GM12892 (cell line): ENCODE measurements around the gene ZBTB6.
"Not testable (repeated sequence)": the region's sequence is repeated elsewhere in the genome, so short reads cannot be mapped to it uniquely, and the experiment has no call there.

ENCODE experiments used
- DNase-seq: peaks from one replicate; pipeline ENCODE4 v3.0.0; 2011; ENCODE audit not compliant: insufficient read length
- FAIRE-seq: peaks from 2 replicates; lab custom pipeline; 2011; peaks lifted over from hg19 to GRCh38; lab: Jason Lieb, UNC
- POLR2A ChIP-seq: IDR thresholded peaks from 2 replicates; pipeline ENCODE4 v1.6.1; 2011; ENCODE audit warnings: low read depth, low read length, control low read depth
- POLR2AphosphoS5 ChIP-seq: IDR thresholded peaks from 2 replicates; pipeline ENCODE4 v1.6.1; 2011; ENCODE audit warnings: low read depth, low read length, control low read depth
- TAF1 ChIP-seq: IDR thresholded peaks from 2 replicates; pipeline ENCODE4 v1.6.1; 2011; ENCODE audit warnings: low read depth, mild to moderate bottlenecking, control low read depth, low read length, borderline replicate concordance

ZBTB6 gene

DNA sequence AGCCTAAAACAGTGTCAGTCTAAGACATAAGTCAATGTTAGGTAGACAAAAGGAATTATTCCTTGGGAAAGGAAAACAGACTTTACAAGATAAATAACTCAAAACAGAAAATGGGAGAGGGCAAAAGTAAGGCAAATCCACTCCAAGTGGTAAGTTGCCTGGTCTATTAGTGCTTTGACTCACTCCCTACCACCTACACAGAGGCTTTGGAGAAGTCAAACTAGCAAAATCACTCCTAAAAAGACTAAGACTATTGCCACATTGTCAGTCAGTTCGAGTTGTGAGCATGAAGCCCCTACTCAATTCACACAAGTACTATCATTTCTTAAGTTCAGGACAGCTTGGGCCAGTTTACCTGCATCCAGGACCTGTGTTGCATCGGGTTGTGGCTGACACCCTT, 5.2 kb upstream of the ZBTB6 start:
- no peak for FAIRE-seq
- TF ChIP-seq POLR2AphosphoS5 (no peak), POLR2A (no peak), TAF1 (no peak)

DNA sequence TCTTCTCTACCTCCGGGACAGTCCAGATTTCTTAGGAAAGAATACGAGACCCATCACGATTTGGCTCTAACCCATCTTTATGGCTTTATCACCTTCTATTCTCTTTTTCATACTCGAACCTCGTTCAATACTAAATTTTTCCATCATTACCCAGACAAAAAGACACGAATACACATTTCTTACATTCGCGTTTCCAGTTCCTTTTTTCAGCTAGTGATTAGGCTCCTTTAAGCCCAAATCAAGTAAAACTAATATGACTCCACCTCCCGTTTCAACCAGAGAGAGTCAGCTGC, 506 bp downstream of the ZBTB6 start:
- no peak for FAIRE-seq
- TF ChIP-seq TAF1 = no peak
- TF ChIP-seq POLR2A = no peak
- TF ChIP-seq POLR2AphosphoS5 = no peak
- DNase-seq = no peak

More for the DNA sequence above, 5.2 kb upstream of the ZBTB6 start:
- no peak for DNase-seq

DNA sequence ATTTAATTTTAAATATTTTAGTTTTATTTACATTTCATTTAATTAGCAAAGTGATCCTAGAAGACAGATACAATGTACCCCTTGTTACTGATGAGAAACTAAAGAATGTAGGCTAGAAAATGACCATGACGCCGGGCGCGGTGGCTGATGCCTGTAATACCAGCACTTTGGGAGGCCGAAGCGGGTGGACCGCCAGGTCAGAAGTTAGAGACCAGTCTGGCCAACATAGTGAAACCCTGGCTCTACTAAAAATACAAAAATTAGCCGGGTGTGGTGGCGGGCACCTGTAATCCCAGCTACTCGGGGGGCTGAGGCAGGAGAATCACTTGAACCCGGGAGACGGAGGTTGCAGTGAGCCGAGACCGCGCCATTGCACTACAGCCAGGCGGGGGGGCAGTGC, 7.0 kb downstream of the ZBTB6 start:
- DNase-seq, FAIRE-seq: not testable (repeated sequence)

DNA sequence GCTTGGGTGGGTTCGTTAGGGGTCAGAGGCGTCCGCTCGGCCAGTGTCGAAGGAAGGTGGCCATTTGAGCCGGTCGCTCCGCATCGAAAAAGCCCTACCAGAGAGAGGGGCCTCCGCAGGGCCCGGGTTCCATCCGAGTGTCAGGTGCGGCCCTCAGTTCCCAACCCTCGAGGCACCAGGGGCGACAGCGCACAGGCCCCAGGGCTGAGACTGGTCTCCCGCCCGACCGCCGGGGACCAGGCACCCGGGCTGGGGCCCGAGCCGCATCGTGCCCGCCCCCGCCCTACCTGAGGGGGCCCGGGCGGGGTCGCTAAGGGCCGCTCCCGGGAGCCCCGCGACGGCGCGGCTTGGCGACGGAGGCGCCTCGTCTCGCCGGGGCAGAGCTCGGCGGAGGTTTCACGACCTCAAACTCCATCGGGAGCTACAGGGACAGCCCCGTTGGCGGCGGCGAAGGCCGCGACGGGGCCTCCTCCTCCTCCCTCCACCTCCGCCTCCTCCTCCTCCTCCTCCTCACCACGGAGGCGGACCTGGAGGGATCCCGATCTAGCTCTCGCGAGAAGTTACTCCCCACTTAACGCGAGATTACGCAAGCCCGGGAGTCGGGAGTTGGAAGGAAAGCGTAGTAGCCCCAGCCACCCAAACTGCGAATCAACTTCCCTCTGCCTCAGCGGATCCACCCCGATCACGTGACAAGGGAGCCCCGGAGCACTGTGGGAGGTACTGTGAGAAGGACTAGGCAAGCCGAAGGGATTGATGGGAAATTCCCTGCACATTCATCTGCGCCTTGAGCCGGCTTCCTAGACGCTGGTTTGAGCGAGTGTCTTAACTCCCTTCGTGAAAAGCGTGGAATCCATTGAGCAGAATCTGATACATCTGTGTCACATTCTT, 8.1 kb downstream of the ZBTB6 start, which contains the start of gene RC3H2:
Gene RC3H2, minus strand, starts transcription at position 537 of the 888 bp plus-strand sequence. CDS start 7,850 bp downstream, outside the sequence.
- TF ChIP-seq TAF1 = peak; percentile 14; the same call in 1 of the 2 replicates
- TF ChIP-seq POLR2AphosphoS5 = peak; percentile 86
- peak; percentile 88 for TF ChIP-seq POLR2A
- FAIRE-seq = peak; percentile 98
- DNase-seq = peak; percentile 71

DNA sequence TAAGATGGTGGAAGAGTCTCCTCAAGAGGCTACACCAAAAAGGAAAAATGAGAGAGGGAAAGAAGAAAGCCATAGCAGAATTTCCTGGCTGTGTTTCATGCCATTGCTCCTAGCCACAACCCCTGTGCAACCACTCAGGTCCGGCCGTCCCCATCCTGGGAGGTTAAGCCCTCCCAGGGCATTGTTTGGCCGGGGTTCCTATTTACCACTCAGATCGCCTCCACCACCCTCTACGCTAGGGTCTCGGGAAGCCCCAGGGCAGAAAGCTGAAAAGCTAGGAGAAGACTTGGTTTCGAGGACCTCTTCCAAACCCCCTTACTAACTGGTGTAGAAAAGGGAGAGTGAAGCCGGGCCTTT, 8.7 kb downstream of the ZBTB6 start:
- DNase-seq (peak; percentile 14), FAIRE-seq (peak; percentile 53)

DNA sequence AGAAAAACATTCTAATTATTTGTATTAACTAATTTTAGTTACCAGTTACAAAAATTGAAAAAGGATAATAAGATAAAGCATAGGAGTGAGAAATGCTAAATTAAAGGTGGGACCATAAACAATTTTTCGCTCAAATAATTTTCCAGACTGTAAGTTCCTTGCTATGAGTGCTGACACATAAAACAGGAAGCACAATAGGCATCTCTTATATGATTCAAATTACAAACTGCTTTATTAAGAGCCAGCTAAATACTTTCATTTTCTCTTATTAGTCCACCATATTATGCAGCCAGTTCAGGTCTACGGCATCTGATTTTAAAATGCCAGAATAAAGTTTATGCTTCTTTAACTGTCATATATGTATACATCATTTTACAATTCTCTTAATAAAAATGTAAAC, 12.3 kb downstream of the ZBTB6 start:
- DNase-seq (no peak), FAIRE-seq (peak; percentile 70)

More for the DNA sequence above, 8.7 kb downstream of the ZBTB6 start:
- TF ChIP-seq TAF1 = 0 out of 2 replicates have a peak, but pooled peaks have one; percentile 43
- no peak for TF ChIP-seq POLR2AphosphoS5

DNA sequence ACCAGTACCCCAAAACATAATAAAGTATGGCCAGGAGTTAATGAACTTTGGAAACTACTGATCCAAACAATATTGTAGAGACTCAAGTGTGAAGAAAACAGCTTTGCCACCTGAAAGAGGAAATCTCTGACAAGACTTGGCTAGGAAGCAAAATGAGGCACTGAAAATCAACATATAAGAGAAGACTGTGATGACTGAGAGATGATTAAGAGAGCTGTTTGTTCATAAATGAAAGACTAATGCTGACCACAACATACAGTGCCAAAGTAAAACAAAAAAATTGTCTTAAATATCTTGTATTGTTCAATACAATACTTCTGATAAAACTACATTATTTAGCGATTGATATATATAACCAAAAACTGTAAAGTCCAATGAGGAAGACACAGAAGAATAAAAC, 15.2 kb downstream of the ZBTB6 start:
- DNase-seq = no peak
- TF ChIP-seq POLR2A (no peak), TAF1 (no peak), POLR2AphosphoS5 (no peak)
- no peak for FAIRE-seq

More for the DNA sequence above, 12.3 kb downstream of the ZBTB6 start:
- no peak for TF ChIP-seq TAF1
- TF ChIP-seq POLR2AphosphoS5 = no peak
- TF ChIP-seq POLR2A = no peak

DNA sequence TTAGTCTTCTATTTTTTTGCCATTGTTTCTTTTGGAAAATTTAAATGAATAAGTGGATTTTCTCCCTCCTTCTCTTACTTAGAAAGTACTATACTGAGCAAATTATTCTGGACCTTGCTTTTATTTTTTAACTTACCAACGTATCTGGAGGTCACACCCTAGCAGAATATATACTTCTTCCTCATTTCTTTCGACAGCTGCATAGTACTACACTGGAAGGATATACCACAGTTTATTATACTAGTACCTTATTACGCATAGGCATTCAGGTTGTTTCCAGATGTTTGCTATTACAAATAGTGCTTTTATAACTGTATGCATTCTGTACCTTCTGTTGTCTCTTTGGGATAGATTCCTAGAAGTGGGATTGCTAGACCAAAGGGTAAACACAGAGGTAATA, 24.6 kb downstream of the ZBTB6 start:
- TF ChIP-seq POLR2A (no peak), TAF1 (no peak), POLR2AphosphoS5 (no peak)
- FAIRE-seq (no peak), DNase-seq (no peak)

DNA sequence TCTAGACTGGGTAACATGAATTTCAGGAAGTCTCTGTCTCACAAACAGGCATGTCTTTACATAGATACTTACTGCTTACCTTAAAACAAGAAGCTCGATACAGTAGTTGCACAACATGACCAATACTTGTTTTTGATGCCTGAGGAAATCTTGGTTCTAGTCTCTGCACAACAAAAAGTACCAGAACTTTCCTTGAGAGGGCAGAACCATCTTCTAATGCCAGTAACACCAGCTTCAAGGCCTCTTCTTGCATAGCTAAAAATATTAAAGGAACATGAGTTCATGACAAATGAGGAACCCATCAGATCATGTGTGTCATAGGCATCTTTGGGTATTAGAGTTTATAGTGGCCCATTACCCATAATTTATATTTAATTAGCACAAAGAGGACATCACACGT, 30.0 kb downstream of the ZBTB6 start:
- DNase-seq = no peak
- no peak for TF ChIP-seq POLR2AphosphoS5
- no peak for TF ChIP-seq POLR2A
- TF ChIP-seq TAF1 = no peak
- FAIRE-seq = no peak

DNA sequence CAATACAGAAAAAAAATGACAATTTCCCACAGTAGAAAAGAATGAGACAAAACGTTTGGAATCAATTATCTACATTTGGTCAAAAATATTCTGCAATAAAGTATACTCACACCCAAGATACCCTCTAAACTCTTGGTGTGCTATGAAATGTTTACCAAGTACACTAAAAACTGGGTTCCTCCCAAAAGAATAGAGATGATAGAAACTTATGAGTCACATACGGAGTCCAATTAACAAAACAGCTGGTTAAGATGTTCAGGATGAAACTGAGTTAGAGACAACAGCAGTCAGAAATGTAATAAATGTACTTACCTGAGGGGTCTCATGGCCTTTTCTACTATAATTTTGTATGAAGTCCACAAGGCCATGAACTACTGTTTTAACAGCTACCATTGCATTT, 33.7 kb downstream of the ZBTB6 start:
- no peak for DNase-seq
- no peak for FAIRE-seq
- TF ChIP-seq POLR2A (no peak), POLR2AphosphoS5 (no peak), TAF1 (no peak)

DNA sequence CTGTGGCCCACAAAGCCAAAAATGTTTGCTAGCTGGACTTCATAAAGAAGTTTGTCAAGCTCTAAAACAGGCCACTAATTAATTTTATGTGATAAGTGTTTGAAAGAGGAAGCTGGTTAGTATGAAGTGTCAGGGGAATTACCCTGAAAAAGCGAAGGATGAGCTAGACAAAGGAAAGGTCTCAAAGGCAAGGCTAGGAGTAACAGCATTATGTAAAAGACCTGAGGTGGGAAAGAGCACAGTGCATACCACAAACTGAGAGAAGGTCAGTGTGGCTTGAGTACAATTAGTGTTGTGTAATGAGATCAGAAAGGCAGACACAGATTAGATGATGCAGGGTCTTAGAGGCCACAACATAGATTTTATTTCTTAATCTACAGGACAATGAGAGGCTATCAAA, 37.6 kb downstream of the ZBTB6 start:
- DNase-seq (no peak), FAIRE-seq (peak; percentile 21)
- no peak for TF ChIP-seq POLR2AphosphoS5
- no peak for TF ChIP-seq POLR2A
- no peak for TF ChIP-seq TAF1

DNA sequence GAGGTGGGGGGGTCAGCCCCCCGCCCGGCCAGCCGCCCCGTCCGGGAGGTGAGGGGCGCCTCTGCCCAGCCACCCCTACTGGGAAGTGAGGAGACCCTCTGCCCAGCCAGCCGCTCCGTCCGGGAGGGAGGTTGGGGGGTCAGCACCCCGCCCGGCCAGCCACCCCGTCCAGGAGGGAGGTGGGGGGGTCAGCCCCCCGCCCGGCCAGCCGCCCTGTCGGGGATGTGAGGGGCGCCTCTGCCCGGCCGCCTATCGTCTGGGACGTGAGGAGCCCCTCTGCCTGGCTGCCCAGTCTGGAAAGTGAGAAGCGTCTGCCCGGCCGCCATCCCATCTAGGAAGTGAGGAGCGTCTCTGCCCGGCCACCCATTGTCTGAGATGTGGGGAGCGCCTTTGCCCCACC, 45.8 kb downstream of the ZBTB6 start:
- not testable (repeated sequence) for DNase-seq, FAIRE-seq

DNA sequence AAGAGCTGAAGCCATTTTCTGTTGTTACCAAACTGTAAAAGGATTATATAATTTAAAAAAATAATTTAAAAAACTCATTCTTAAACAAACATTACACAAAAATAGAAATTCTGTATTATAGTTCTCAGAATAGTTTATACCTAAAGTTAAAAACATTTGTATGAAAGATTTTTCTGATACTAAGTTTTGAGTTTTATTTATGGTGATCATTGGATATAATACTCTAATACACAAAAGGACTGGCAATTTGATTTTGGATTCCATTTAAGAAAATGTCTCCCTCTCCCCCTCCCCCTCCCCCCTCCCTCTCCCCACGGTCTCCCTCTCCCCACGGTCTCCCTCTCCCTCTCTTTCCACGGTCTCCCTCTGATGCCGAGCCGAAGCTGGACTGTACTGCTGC, 47.0 kb downstream of the ZBTB6 start:
- DNase-seq (no peak), FAIRE-seq (no peak)
- TF ChIP-seq POLR2AphosphoS5 = no peak
- TF ChIP-seq POLR2A = no peak
- TF ChIP-seq TAF1 = no peak

DNA sequence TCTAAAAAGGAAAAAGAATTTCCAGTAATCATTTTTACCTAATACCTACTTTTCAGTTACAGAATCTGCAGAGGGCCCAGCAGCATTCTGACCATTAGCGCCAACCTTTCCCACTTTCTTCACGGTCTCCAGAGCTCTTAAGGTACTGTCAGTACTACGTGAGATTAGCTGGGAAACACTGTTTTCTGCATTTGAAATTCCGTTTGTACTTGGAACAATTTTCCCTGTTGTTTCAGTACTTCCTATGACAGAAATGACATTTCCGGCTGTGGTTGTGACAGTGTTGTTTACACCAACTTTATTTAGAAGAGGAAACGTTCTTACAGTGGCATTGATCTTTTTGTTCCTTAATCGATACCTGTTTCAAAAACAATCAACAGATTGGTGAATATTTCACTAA, 47.8 kb downstream of the ZBTB6 start:
- FAIRE-seq = peak; percentile 48

More for the DNA sequence above, 47.8 kb downstream of the ZBTB6 start:
- no peak for DNase-seq
- TF ChIP-seq TAF1 = no peak
- no peak for TF ChIP-seq POLR2A
- no peak for TF ChIP-seq POLR2AphosphoS5
